Hepatocyte (in vitro differentiated cells): ENCODE data around the gene RABL6. TPM values are rescaled to one million over a fixed set of nuclear protein-coding genes. Genes with fewer than 3 reads are reported as not detected.
"Not testable (repeated sequence)": the region's sequence is repeated elsewhere in the genome, so short reads cannot be mapped to it uniquely, and the experiment has no call there.

Source experiments
- DNase-seq: peaks from one replicate; pipeline ENCODE4 v3.0.0-alpha.2; 2016; ENCODE audit warnings: low spot score
- H2AFZ ChIP-seq: fragments of 200-600 bp; sonication (generic); 2 replicates; pipeline ENCODE4 v1.6.0; 2016; ENCODE audit warnings: antibody characterized with exemption, mild to moderate bottlenecking
- H3K27ac ChIP-seq: fragments of 200-600 bp; sonication (generic); 2 replicates; pipeline ENCODE4 v1.5.1; 2016; ENCODE audit warnings: mild to moderate bottlenecking
- H3K27me3 ChIP-seq: fragments of 200-600 bp; sonication (generic); 2 replicates; pipeline ENCODE4 v1.6.1; 2016
- H3K36me3 ChIP-seq: fragments of 200-600 bp; sonication (generic); replicated peaks from 2 replicates; pipeline ENCODE4 v1.5.1; 2016; ENCODE audit warnings: low read depth; ENCODE audit not compliant: insufficient read depth
- H3K4me1 ChIP-seq: fragments of 200-600 bp; sonication (generic); 2 replicates; pipeline ENCODE4 v1.5.1; 2016; ENCODE audit warnings: mild to moderate bottlenecking, moderate library complexity; ENCODE audit not compliant: insufficient read depth
- H3K4me2 ChIP-seq: fragments of 200-600 bp; sonication (generic); 2 replicates; pipeline ENCODE4 v1.6.0; 2016
- H3K4me3 ChIP-seq: fragments of 200-600 bp; sonication (generic); 2 replicates; pipeline ENCODE4 v1.5.1; 2016; ENCODE audit warnings: mild to moderate bottlenecking
- H3K79me2 ChIP-seq: fragments of 200-600 bp; sonication (generic); 2 replicates; pipeline ENCODE4 v1.6.0; 2017; ENCODE audit warnings: mild to moderate bottlenecking
- H3K9me2 ChIP-seq: fragments of 200-600 bp; sonication (generic); replicated peaks from 2 replicates; pipeline ENCODE4 v1.6.0; 2017; ENCODE audit warnings: mild to moderate bottlenecking; ENCODE audit not compliant: insufficient read depth
- H3K9me3 ChIP-seq: fragments of 200-600 bp; sonication (generic); 2 replicates; pipeline ENCODE4 v1.5.1; 2016; ENCODE audit warnings: low read depth, mild to moderate bottlenecking
- H4K20me1 ChIP-seq: fragments of 200-600 bp; sonication (generic); 2 replicates; pipeline ENCODE4 v1.6.0; 2016; ENCODE audit warnings: mild to moderate bottlenecking; ENCODE audit not compliant: insufficient read depth, poor library complexity, severe bottlenecking
- EZH2 ChIP-seq: fragments of 200-600 bp; sonication (generic); IDR thresholded peaks from 2 replicates; pipeline ENCODE4 v1.6.1; 2016; ENCODE audit warnings: antibody characterized with exemption, mild to moderate bottlenecking, borderline replicate concordance
- EZH2phosphoT487 ChIP-seq: fragments of 200-600 bp; sonication (generic); IDR thresholded peaks from one replicate; pipeline ENCODE4 v1.6.1; 2018; ENCODE audit warnings: antibody characterized with exemption, mild to moderate bottlenecking, low read depth, moderate library complexity; ENCODE audit not compliant: unreplicated experiment, severe bottlenecking
- WGBS: methylation state at CpG from one replicate; pipeline ENCODE4 v1.1.6; 2016; ENCODE audit warnings: low lambda C conversion rate; ENCODE audit errors: missing lambda C conversion rate; 5-methylcytosine and 5-hydroxymethylcytosine counted together
- polyA plus RNA-seq: library from polyadenylated mRNA; unstranded; fragments of >200 nt; fragmentation: Nextera tagmentation; extraction: Ambion mirVana; gene quantifications from 2 replicates; pipeline ENCODE4 v1.2.1, GENCODE V29; 2016
- total RNA-seq: library from RNA; depleted of rRNA; stranded (reverse); fragments of >200 nt; gene quantifications from 2 replicates; pipeline ENCODE4 v1.2.3, GENCODE V29; 2014
- TF ChIP-seq, protein P1 (sequence below): fragments of 200-600 bp; sonication (generic); IDR thresholded peaks from 2 replicates; pipeline ENCODE4 v1.5.1; 2016; ENCODE audit warnings: antibody characterized with exemption, mild to moderate bottlenecking; ENCODE audit not compliant: poor library complexity

Gene RABL6
- total and polyA plus RNA-seq, 2 experiments from 2014 or later, result 72.3 to 103 TPM

GRCh38 chr9:136840877-136841645 lies 33.3 kb downstream of the RABL6 start:
- Histone ChIP-seq H3K27me3 (no peaks in the 10 kb centered on the region), H3K36me3 (no peaks in the 10 kb centered on the region), H3K4me1 (peaks cover 37% of the 10 kb centered on the region), H3K4me3 (no peak overlapping the region), H2AFZ (no peak overlapping the region), H3K9me3 (no peaks in the 10 kb centered on the region), H3K27ac (peak overlapping the region; percentile 84), H3K4me2 (peak overlapping the region; percentile 27), H4K20me1 (peaks cover 5% of the 10 kb centered on the region), H3K79me2 (no peaks in the 10 kb centered on the region), H3K9me2 (no peaks in the 10 kb centered on the region)
- DNase-seq, result peak; percentile 88
- TF ChIP-seq EZH2phosphoT487 (no peak), EZH2 (no peak)
- TF ChIP-seq, protein P1, sequence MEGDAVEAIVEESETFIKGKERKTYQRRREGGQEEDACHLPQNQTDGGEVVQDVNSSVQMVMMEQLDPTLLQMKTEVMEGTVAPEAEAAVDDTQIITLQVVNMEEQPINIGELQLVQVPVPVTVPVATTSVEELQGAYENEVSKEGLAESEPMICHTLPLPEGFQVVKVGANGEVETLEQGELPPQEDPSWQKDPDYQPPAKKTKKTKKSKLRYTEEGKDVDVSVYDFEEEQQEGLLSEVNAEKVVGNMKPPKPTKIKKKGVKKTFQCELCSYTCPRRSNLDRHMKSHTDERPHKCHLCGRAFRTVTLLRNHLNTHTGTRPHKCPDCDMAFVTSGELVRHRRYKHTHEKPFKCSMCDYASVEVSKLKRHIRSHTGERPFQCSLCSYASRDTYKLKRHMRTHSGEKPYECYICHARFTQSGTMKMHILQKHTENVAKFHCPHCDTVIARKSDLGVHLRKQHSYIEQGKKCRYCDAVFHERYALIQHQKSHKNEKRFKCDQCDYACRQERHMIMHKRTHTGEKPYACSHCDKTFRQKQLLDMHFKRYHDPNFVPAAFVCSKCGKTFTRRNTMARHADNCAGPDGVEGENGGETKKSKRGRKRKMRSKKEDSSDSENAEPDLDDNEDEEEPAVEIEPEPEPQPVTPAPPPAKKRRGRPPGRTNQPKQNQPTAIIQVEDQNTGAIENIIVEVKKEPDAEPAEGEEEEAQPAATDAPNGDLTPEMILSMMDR, result no peak
- 66% methylated on average over 26 of the region's 28 CpGs for WGBS

GRCh38 chr9:136841646-136842379 lies 34.1 kb downstream of the RABL6 start:
- DNase-seq, H2AFZ ChIP-seq, H3K4me3 ChIP-seq, H4K20me1 ChIP-seq, H3K79me2 ChIP-seq, H3K36me3 ChIP-seq, H3K9me3 ChIP-seq, H3K9me2 ChIP-seq, H3K27me3 ChIP-seq: not testable (repeated sequence)
- WGBS, result 64% methylated on average over 16 of the region's 16 CpGs
- Histone ChIP-seq H3K4me1 (peaks cover 37% of the 10 kb centered on the region), H3K27ac (peak overlapping the region; percentile 63), H3K4me2 (peak overlapping the region; percentile 97)

- peak within 1 kb of the TSS; percentile 97 for H3K4me2 ChIP-seq
- not testable (repeated sequence) for H3K79me2 ChIP-seq, H3K9me2 ChIP-seq, H3K36me3 ChIP-seq, H2AFZ ChIP-seq, H4K20me1 ChIP-seq, H3K27me3 ChIP-seq, H3K9me3 ChIP-seq
- peak; percentile 89 for DNase-seq
- peak within 1 kb of the TSS; percentile 29 for H3K4me3 ChIP-seq
- H3K4me1 ChIP-seq, result peaks cover 37% of the 10 kb centered on the region
- WGBS, result 7% methylated on average over 22 of the region's 27 CpGs
- TF ChIP-seq, protein P1, result peak; percentile 78
- peak within 1 kb of the TSS; percentile 87 for H3K27ac ChIP-seq
Observed at GRCh38 chr9:136842380-136842948, 34.7 kb downstream of the RABL6 start, which contains the start of gene AJM1. AJM1 (plus strand) TSS chr9:136842478; CDS start chr9:136844415, 1,937 bp downstream.

- not testable (repeated sequence) for H3K36me3 ChIP-seq, H3K4me3 ChIP-seq, H4K20me1 ChIP-seq, H3K79me2 ChIP-seq, H3K27me3 ChIP-seq, H3K9me2 ChIP-seq, H3K9me3 ChIP-seq, H2AFZ ChIP-seq, DNase-seq
- H3K4me2 ChIP-seq, result peak overlapping the region; percentile 97
- peaks cover 37% of the 10 kb centered on the region for H3K4me1 ChIP-seq
- WGBS, result 76% methylated on average over 15 of the region's 21 CpGs
- peak overlapping the region; percentile 60 for H3K27ac ChIP-seq
Observed at GRCh38 chr9:136843159-136843800, 35.5 kb downstream of the RABL6 start.
